Measurements from ENCODE around the gene CIB4.

CIB4 gene

GRCh38 chr2:26559044-26559405 is 82.1 kb downstream of the CIB4 start:
- Histone ChIP-seq H3K9me3 (ENCODE audit: control insufficient read depth, low read depth, low read length) (no peaks in the 10 kb centered on the region), H3K4me1 (ENCODE audit: control insufficient read depth, low read depth, low read length) (peaks cover 11% of the 10 kb centered on the region), H3K4me3 (ENCODE audit: low read length) (no peak overlapping the region), H3K36me3 (ENCODE audit: control insufficient read depth, low read depth, low read length) (no peaks in the 10 kb centered on the region), H3K27ac (ENCODE audit: low read length) (no peak overlapping the region), H3K9ac (ENCODE audit: low read length) (no peak overlapping the region), H3K27me3 (ENCODE audit: control insufficient read depth, insufficient read depth, low read length) (peaks cover 21% of the 10 kb centered on the region)

- H3K4me3 ChIP-seq (ENCODE audit: low read length): peak overlapping the region; percentile 9
- H3K36me3 ChIP-seq (ENCODE audit: control insufficient read depth, low read depth, low read length): no peaks in the 10 kb centered on the region
- no peak overlapping the region for H3K9ac ChIP-seq (ENCODE audit: low read length)
- no peaks in the 10 kb centered on the region for H3K9me3 ChIP-seq (ENCODE audit: control insufficient read depth, low read depth, low read length)
- peaks cover 21% of the 10 kb centered on the region for H3K27me3 ChIP-seq (ENCODE audit: control insufficient read depth, insufficient read depth, low read length)
- no peak overlapping the region for H3K27ac ChIP-seq (ENCODE audit: low read length)
- peaks cover 11% of the 10 kb centered on the region for H3K4me1 ChIP-seq (ENCODE audit: control insufficient read depth, low read depth, low read length)
Measured at GRCh38 chr2:26558271-26559043, 82.7 kb downstream of the CIB4 start.

GRCh38 chr2:26557244-26557925 is 83.8 kb downstream of the CIB4 start:
- Histone ChIP-seq H3K9ac (ENCODE audit: low read length) (no peak overlapping the region), H3K4me3 (ENCODE audit: low read length) (no peak overlapping the region), H3K27ac (ENCODE audit: low read length) (no peak overlapping the region), H3K27me3 (ENCODE audit: control insufficient read depth, insufficient read depth, low read length) (peaks cover 21% of the 10 kb centered on the region), H3K36me3 (ENCODE audit: control insufficient read depth, low read depth, low read length) (no peaks in the 10 kb centered on the region), H3K9me3 (ENCODE audit: control insufficient read depth, low read depth, low read length) (no peaks in the 10 kb centered on the region), H3K4me1 (ENCODE audit: control insufficient read depth, low read depth, low read length) (peaks cover 11% of the 10 kb centered on the region)

- peaks cover 11% of the 10 kb centered on the region for H3K4me1 ChIP-seq (ENCODE audit: control insufficient read depth, low read depth, low read length)
- H3K27ac ChIP-seq (ENCODE audit: low read length): no peak overlapping the region
- no peak overlapping the region for H3K4me3 ChIP-seq (ENCODE audit: low read length)
- no peak overlapping the region for H3K9ac ChIP-seq (ENCODE audit: low read length)
- no peaks in the 10 kb centered on the region for H3K9me3 ChIP-seq (ENCODE audit: control insufficient read depth, low read depth, low read length)
- H3K27me3 ChIP-seq (ENCODE audit: control insufficient read depth, insufficient read depth, low read length): peaks cover 21% of the 10 kb centered on the region
- no peaks in the 10 kb centered on the region for H3K36me3 ChIP-seq (ENCODE audit: control insufficient read depth, low read depth, low read length)
Measured at GRCh38 chr2:26556309-26557243, 84.6 kb downstream of the CIB4 start.

- H3K27ac ChIP-seq (ENCODE audit: low read length): no peak overlapping the region
- H3K9me3 ChIP-seq (ENCODE audit: control insufficient read depth, low read depth, low read length): no peaks in the 10 kb centered on the region
- no peaks in the 10 kb centered on the region for H3K36me3 ChIP-seq (ENCODE audit: control insufficient read depth, low read depth, low read length)
- H3K27me3 ChIP-seq (ENCODE audit: control insufficient read depth, insufficient read depth, low read length): peaks cover 21% of the 10 kb centered on the region
- H3K4me1 ChIP-seq (ENCODE audit: control insufficient read depth, low read depth, low read length): peaks cover 11% of the 10 kb centered on the region
- H3K4me3 ChIP-seq (ENCODE audit: low read length): no peak overlapping the region
- H3K9ac ChIP-seq (ENCODE audit: low read length): no peak overlapping the region
Measured at GRCh38 chr2:26555246-26556133, 85.7 kb downstream of the CIB4 start.

- Histone ChIP-seq H3K4me3 (ENCODE audit: low read length) (no peak overlapping the region), H3K9me3 (ENCODE audit: control insufficient read depth, low read depth, low read length) (no peaks in the 10 kb centered on the region), H3K27ac (ENCODE audit: low read length) (no peak overlapping the region), H3K27me3 (ENCODE audit: control insufficient read depth, insufficient read depth, low read length) (peaks cover 5% of the 10 kb centered on the region), H3K36me3 (ENCODE audit: control insufficient read depth, low read depth, low read length) (no peaks in the 10 kb centered on the region), H3K4me1 (ENCODE audit: control insufficient read depth, low read depth, low read length) (no peaks in the 10 kb centered on the region), H3K9ac (ENCODE audit: low read length) (no peak overlapping the region)
Measured at GRCh38 chr2:26552641-26553374, 88.4 kb downstream of the CIB4 start.

- no peaks in the 10 kb centered on the region for H3K9me3 ChIP-seq (ENCODE audit: control insufficient read depth, low read depth, low read length)
- no peaks in the 10 kb centered on the region for H3K36me3 ChIP-seq (ENCODE audit: control insufficient read depth, low read depth, low read length)
- no peaks in the 10 kb centered on the region for H3K27me3 ChIP-seq (ENCODE audit: control insufficient read depth, insufficient read depth, low read length)
- H3K4me3 ChIP-seq (ENCODE audit: low read length): no peak overlapping the region
- H3K27ac ChIP-seq (ENCODE audit: low read length): no peak overlapping the region
- no peak overlapping the region for H3K9ac ChIP-seq (ENCODE audit: low read length)
- no peaks in the 10 kb centered on the region for H3K4me1 ChIP-seq (ENCODE audit: control insufficient read depth, low read depth, low read length)
Measured at GRCh38 chr2:26550276-26551015, 90.7 kb downstream of the CIB4 start.

GRCh38 chr2:26542676-26543505 is 98.3 kb downstream of the CIB4 start:
- no peaks in the 10 kb centered on the region for H3K36me3 ChIP-seq (ENCODE audit: control insufficient read depth, low read depth, low read length)
- H3K27me3 ChIP-seq (ENCODE audit: control insufficient read depth, insufficient read depth, low read length): no peaks in the 10 kb centered on the region
- no peak overlapping the region for H3K27ac ChIP-seq (ENCODE audit: low read length)
- no peak overlapping the region for H3K9ac ChIP-seq (ENCODE audit: low read length)
- peaks cover 13% of the 10 kb centered on the region for H3K4me1 ChIP-seq (ENCODE audit: control insufficient read depth, low read depth, low read length)
- no peak overlapping the region for H3K4me3 ChIP-seq (ENCODE audit: low read length)
- no peaks in the 10 kb centered on the region for H3K9me3 ChIP-seq (ENCODE audit: control insufficient read depth, low read depth, low read length)

GRCh38 chr2:26542194-26542455 is 99.0 kb downstream of the CIB4 start:
- Histone ChIP-seq H3K4me1 (ENCODE audit: control insufficient read depth, low read depth, low read length) (peaks cover 13% of the 10 kb centered on the region), H3K36me3 (ENCODE audit: control insufficient read depth, low read depth, low read length) (no peaks in the 10 kb centered on the region), H3K4me3 (ENCODE audit: low read length) (no peak overlapping the region), H3K27ac (ENCODE audit: low read length) (no peak overlapping the region), H3K9me3 (ENCODE audit: control insufficient read depth, low read depth, low read length) (no peaks in the 10 kb centered on the region), H3K27me3 (ENCODE audit: control insufficient read depth, insufficient read depth, low read length) (no peaks in the 10 kb centered on the region), H3K9ac (ENCODE audit: low read length) (no peak overlapping the region)
